Breast epithelium (tissue), 4 donors: ENCODE data around the gene KRTAP2-2. TPM values are rescaled to one million over a fixed set of nuclear protein-coding genes. Genes with fewer than 3 reads are reported as not detected.

Experiments
- DNase-seq, 2 donors: peaks; one replicate each; pipeline ENCODE4 v3.0.0-alpha.2; 2019; ENCODE audit warnings: low spot score in 2 of 2
- H3K27ac ChIP-seq, 2 donors: fragments of 200-600 bp; sonication (generic) in 1 of 2; one replicate each; pipeline ENCODE4 v1.5.1; 2016 to 2019; ENCODE audit warnings: mild to moderate bottlenecking in 1 of 2
- H3K27me3 ChIP-seq, 2 donors: fragments of 200-600 bp; sonication (generic) in 1 of 2; one replicate each; pipeline versions ENCODE4 v1.5.1 to v1.6.0; 2017 to 2019; ENCODE audit warnings: control low read depth in 1 of 2, mild to moderate bottlenecking in 1 of 2
- H3K36me3 ChIP-seq: fragments of 200-600 bp; one replicate; pipeline ENCODE4 v1.5.1; 2019
- H3K4me1 ChIP-seq, 2 donors: fragments of 200-600 bp; sonication (generic); one replicate each; pipeline ENCODE4 v1.5.1; 2016 to 2019; ENCODE audit warnings: control low read depth in 1 of 2
- H3K4me3 ChIP-seq, 3 donors: fragments of 200-600 bp; sonication (generic); 1 replicate in 2 of 3; 2 replicates in 1 of 3; pipeline ENCODE4 v1.5.1; 2016 to 2019; ENCODE audit warnings: mild to moderate bottlenecking in 3 of 3, moderate library complexity in 2 of 3
- H3K9me3 ChIP-seq, 2 donors: fragments of 200-600 bp; sonication (generic) in 1 of 2; one replicate each; pipeline ENCODE4 v1.5.1; 2016 to 2019; ENCODE audit warnings: control low read depth in 1 of 2
- CTCF ChIP-seq, 3 donors: fragments of 450-650 bp; IDR thresholded peaks; one replicate each; pipeline ENCODE4 v1.5.1; 2016 to 2017; ENCODE audit warnings: antibody characterized with exemption in 3 of 3, mild to moderate bottlenecking in 3 of 3, moderate library complexity in 3 of 3
- POLR2A ChIP-seq: fragments of 450-650 bp; IDR thresholded peaks from one replicate; pipeline ENCODE4 v1.6.1; 2016; ENCODE audit warnings: antibody characterized with exemption, mild to moderate bottlenecking, moderate library complexity
- POLR2AphosphoS5 ChIP-seq, 3 donors: sonication (generic); formaldehyde crosslinking; IDR thresholded peaks; one replicate each; pipeline ENCODE4 v1.6.1; 2017; ENCODE audit warnings: antibody characterized with exemption in 3 of 3
- intact Hi-C: fragments of 100-400 bp; cut with DNase I; formaldehyde crosslinking; loops from one replicate; pipeline ENCODE4 v1.15.1; 2023; ENCODE audit warnings: low total_unique reads
- total RNA-seq, 3 donors: library from RNA; depleted of rRNA; stranded (reverse); fragments of >200 nt; gene quantifications; one replicate each; pipeline ENCODE4 v1.1.0, GENCODE V29; 2016

KRTAP2-2 gene
- total RNA-seq, 3 donors from 2014 or later, result not detected

GRCh38 chr17:41013606-41014005 lies 41.4 kb downstream of the KRTAP2-2 start:
- intact Hi-C loops, result no loop called here
- TF ChIP-seq CTCF (IDR thresholded peaks at IDR 0.05), result no peak
- no peak for TF ChIP-seq POLR2A
- no peak for TF ChIP-seq POLR2AphosphoS5 (IDR thresholded peaks at IDR 0.05)
- Histone ChIP-seq H3K36me3 (no peaks in the 10 kb centered on the region), H3K4me1 (no peaks in the 10 kb centered on the region), H3K9me3 (no peaks in the 10 kb centered on the region), H3K27me3 (no peaks in the 10 kb centered on the region), H3K27ac (no peak overlapping the region), H3K4me3 (no peak overlapping the region)
- DNase-seq, result no peak

- Histone ChIP-seq H3K36me3 (no peaks in the 10 kb centered on the region), H3K4me3 (no peak overlapping the region), H3K9me3 (no peaks in the 10 kb centered on the region), H3K27me3 (no peaks in the 10 kb centered on the region), H3K27ac (no peak overlapping the region), H3K4me1 (no peaks in the 10 kb centered on the region)
- intact Hi-C loops, result no loop called here
- no peak for DNase-seq
- no peak for TF ChIP-seq POLR2AphosphoS5 (IDR thresholded peaks at IDR 0.05)
- no peak for TF ChIP-seq CTCF (IDR thresholded peaks at IDR 0.05)
- TF ChIP-seq POLR2A, result no peak
Observed at GRCh38 chr17:41013181-41013580, 41.8 kb downstream of the KRTAP2-2 start.

DNA sequence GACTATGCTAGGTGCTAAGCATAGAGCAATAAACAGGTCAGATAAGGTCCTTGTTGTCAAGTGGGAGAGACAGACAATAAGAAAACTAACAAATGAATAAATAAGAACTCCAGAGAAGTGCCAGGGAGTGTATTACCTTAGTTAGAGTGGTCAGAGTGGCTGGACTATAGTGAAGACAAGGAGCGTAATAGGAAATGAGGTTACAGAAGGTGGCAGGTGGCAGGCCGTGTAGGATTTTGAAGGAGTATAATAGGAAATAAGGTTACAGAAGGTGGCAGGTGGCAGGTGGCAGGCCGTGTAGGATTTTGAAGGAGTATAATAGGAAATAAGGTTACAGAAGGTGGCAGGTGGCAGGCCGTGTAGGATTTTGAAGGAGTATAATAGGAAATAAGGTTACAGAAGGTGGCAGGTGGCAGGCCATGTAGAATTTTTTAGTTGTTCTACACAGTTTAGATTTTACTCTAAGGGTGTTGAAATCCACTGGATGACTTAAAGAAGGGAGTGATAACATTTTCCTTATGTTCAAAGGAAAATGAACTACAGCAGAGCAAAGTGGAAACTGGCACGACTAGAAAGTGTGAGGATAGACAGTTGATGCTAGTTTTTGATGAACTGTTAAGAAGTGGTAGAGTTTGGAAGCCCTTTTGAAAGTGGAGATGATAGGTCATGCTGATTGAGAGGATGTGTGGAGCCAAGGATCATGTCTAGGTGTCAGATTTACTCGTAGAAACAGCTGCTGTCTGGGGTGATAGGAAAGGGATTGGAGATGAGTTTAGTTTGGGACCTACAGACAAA lies 42.5 kb downstream of the KRTAP2-2 start:
- Histone ChIP-seq H3K4me3 (no peak overlapping the region), H3K27me3 (no peaks in the 10 kb centered on the region), H3K9me3 (no peaks in the 10 kb centered on the region), H3K27ac (no peak overlapping the region), H3K36me3 (no peaks in the 10 kb centered on the region), H3K4me1 (no peaks in the 10 kb centered on the region)
- intact Hi-C loops, result no loop called here
- no peak for DNase-seq
- TF ChIP-seq POLR2AphosphoS5 (IDR thresholded peaks at IDR 0.05) (no peak), POLR2A (no peak), CTCF (IDR thresholded peaks at IDR 0.05) (no peak)

DNA sequence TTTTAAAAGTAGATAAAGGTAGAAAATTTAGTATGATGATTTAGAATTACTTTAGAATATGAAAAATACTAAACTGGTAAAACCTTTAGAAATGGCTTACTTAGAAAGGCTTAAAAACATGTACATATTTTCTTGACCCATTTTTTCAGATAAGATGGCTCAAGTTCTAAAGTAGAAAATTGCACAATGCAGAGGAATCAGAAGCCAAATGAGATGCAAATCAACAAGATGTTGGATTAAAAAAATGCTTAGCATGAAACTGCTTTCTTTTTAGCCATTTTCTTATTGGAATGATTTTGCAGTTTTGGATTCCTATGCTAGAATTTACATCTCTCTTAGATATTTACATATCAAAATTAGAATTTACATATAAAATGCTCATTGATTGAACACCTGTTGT lies 44.6 kb downstream of the KRTAP2-2 start:
- Histone ChIP-seq H3K9me3 (no peaks in the 10 kb centered on the region), H3K27ac (no peak overlapping the region), H3K4me1 (no peaks in the 10 kb centered on the region), H3K36me3 (no peaks in the 10 kb centered on the region), H3K4me3 (no peak overlapping the region), H3K27me3 (no peaks in the 10 kb centered on the region)
- DNase-seq, result no peak
- no peak for TF ChIP-seq CTCF (IDR thresholded peaks at IDR 0.05)
- no peak for TF ChIP-seq POLR2AphosphoS5 (IDR thresholded peaks at IDR 0.05)
- no peak for TF ChIP-seq POLR2A
- intact Hi-C loops, result no loop called here

DNA sequence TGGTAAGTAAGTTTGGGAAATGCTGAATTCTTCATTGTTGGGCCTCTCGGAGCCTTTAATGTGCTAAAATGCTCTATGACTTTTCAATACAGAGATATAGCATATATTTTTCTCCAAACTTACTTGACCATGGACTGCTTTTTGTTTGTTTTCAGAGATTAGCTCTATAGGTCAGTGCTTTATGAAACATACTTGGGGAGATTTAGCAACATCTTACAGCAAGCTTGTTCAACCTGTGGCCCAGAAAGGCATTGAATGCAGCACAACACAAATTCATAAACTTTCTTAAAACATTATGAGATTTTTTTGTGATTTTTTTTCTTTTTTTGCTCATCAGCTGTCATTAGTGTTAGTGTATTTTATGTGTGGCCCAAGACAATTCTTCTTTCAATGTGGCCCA lies 45.1 kb downstream of the KRTAP2-2 start:
- H3K27ac ChIP-seq, result no peak overlapping the region
- intact Hi-C loops, result no loop called here
- no peak for TF ChIP-seq POLR2AphosphoS5 (IDR thresholded peaks at IDR 0.05)
- TF ChIP-seq CTCF (IDR thresholded peaks at IDR 0.05), result no peak
- no peak for TF ChIP-seq POLR2A

More for the DNA sequence above, 45.1 kb downstream of the KRTAP2-2 start:
- no peak for DNase-seq
- Histone ChIP-seq H3K36me3 (no peaks in the 10 kb centered on the region), H3K9me3 (no peaks in the 10 kb centered on the region), H3K4me1 (no peaks in the 10 kb centered on the region), H3K27me3 (no peaks in the 10 kb centered on the region), H3K4me3 (no peak overlapping the region)
